ENCODE results near the gene UBE2QL1. TPM values are rescaled to one million over a fixed set of nuclear protein-coding genes. Genes with fewer than 3 reads are reported as not detected.

Gene UBE2QL1
- polyA plus RNA-seq, 1 of the 3 experiments (the other 2 are of a cell fraction) = 0.28 TPM

GRCh38 chr5:6427694-6428093 lies 21.0 kb upstream of the UBE2QL1 start:
- Histone ChIP-seq H4K20me1 (ENCODE audit: insufficient read depth) (no peaks in the 10 kb centered on the region), H3K27ac (ENCODE audit: low read depth in 2 of 2, low read length in 1 of 2) (no peak overlapping the region), H3F3A (replicated peaks; ENCODE audit: insufficient read depth) (no peaks in the 10 kb centered on the region), H3K4me1 (ENCODE audit: control insufficient read depth in 1 of 2, insufficient read depth in 2 of 2, low read depth in 1 of 2, low read length in 1 of 2) (no peaks in the 10 kb centered on the region; a peak in 1 of 4 replicates), H3K27me3 (ENCODE audit: insufficient read depth) (no peaks in the 10 kb centered on the region), H3K9me2 (no peaks in the 10 kb centered on the region), H3K79me2 (ENCODE audit: insufficient read depth) (no peaks in the 10 kb centered on the region), H3K9me3 (no peaks in the 10 kb centered on the region), H3K4me2 (no peak overlapping the region), H3K4me3 (ENCODE audit: low read depth in 2 of 2, low read length in 1 of 2) (no peak overlapping the region), H2AFZ (ENCODE audit: low read depth) (no peak overlapping the region), H3K36me3 (replicated peaks in 1 of 2; ENCODE audit: control insufficient read depth in 1 of 2, insufficient read depth in 2 of 2, low read length in 1 of 2) (no peaks in the 10 kb centered on the region), H3K9ac (no peak overlapping the region)
- ChIA-PET POLR2A (no interaction called here), CTCF (interaction anchor here (0.8 kb wide), 1 partner anchor 46 kb away, joined by 3 read pairs; no protein-coding TSS in a partner anchor)
- TF ChIP-seq, protein P1, sequence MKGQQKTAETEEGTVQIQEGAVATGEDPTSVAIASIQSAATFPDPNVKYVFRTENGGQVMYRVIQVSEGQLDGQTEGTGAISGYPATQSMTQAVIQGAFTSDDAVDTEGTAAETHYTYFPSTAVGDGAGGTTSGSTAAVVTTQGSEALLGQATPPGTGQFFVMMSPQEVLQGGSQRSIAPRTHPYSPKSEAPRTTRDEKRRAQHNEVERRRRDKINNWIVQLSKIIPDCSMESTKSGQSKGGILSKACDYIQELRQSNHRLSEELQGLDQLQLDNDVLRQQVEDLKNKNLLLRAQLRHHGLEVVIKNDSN (IDR thresholded peaks at IDR 0.05; ENCODE audit: borderline replicate concordance, low read depth) = no peak
- TF ChIP-seq RCOR1 (IDR thresholded peaks at IDR 0.05; ENCODE audit: low read length) = no peak
- DNase-seq = no peak
- 25% methylated on average over 4 of the region's 4 CpGs for WGBS (ENCODE audit: low lambda C conversion rate)

- Histone ChIP-seq H3K27ac (ENCODE audit: low read depth in 2 of 2, low read length in 1 of 2) (no peak overlapping the region), H3K27me3 (ENCODE audit: insufficient read depth) (no peaks in the 10 kb centered on the region), H3K4me2 (no peak overlapping the region), H4K20me1 (ENCODE audit: insufficient read depth) (no peaks in the 10 kb centered on the region), H3K4me3 (ENCODE audit: low read depth in 2 of 2, low read length in 1 of 2) (no peak overlapping the region), H3K9ac (no peak overlapping the region), H3F3A (replicated peaks; ENCODE audit: insufficient read depth) (no peaks in the 10 kb centered on the region), H3K4me1 (ENCODE audit: control insufficient read depth in 1 of 2, insufficient read depth in 2 of 2, low read depth in 1 of 2, low read length in 1 of 2) (no peaks in the 10 kb centered on the region; a peak in 1 of 4 replicates), H3K36me3 (replicated peaks in 1 of 2; ENCODE audit: control insufficient read depth in 1 of 2, insufficient read depth in 2 of 2, low read length in 1 of 2) (no peaks in the 10 kb centered on the region), H3K9me2 (no peaks in the 10 kb centered on the region), H3K9me3 (no peaks in the 10 kb centered on the region), H3K79me2 (ENCODE audit: insufficient read depth) (no peaks in the 10 kb centered on the region), H2AFZ (ENCODE audit: low read depth) (no peak overlapping the region)
- ChIA-PET POLR2A (no interaction called here), CTCF (no interaction called here)
- TF ChIP-seq REST (IDR thresholded peaks at IDR 0.05; ENCODE audit: low read depth, low read length) = no peak
- no peak for TF ChIP-seq FOSL2 (IDR thresholded peaks at IDR 0.05; ENCODE audit: borderline replicate concordance, low read depth)
- TF ChIP-seq RCOR1 (IDR thresholded peaks at IDR 0.05; ENCODE audit: low read length) = no peak
- no peak for TF ChIP-seq FOXM1 (IDR thresholded peaks at IDR 0.05; ENCODE audit: low read depth)
- TF ChIP-seq FOXJ3 (CRISPR knock-in tag; IDR thresholded peaks at IDR 0.05) = no peak
- no peak for TF ChIP-seq YY1 (IDR thresholded peaks at IDR 0.05; ENCODE audit: low read depth)
- TF ChIP-seq SIN3A (IDR thresholded peaks at IDR 0.05; ENCODE audit: borderline replicate concordance, low read depth, low read length) = no peak
- no peak for TF ChIP-seq POLR2AphosphoS5 (IDR thresholded peaks at IDR 0.05; ENCODE audit: low read depth, low read length)
- no peak for DNase-seq
- WGBS (ENCODE audit: low lambda C conversion rate) = 58% methylated on average over 8 of the region's 10 CpGs
Measured at GRCh38 chr5:6430418-6431028, 18.1 kb upstream of the UBE2QL1 start.

All from SK-N-SH (cell line).